HAP-1 (cell line): ENCODE results near the gene PTGER1.
"Not testable (repeated sequence)": the region's sequence is repeated elsewhere in the genome, so short reads cannot be mapped to it uniquely, and the experiment has no call there.

ENCODE experiments used
- DNase-seq, 2 experiments: peaks; one replicate each; pipeline ENCODE4 v3.0.0-alpha.2; 2016 to 2020; ENCODE audit warnings: low spot score in 2 of 2
- H3K27me3 ChIP-seq: fragments of 250-450 bp; sonication (Bioruptor Pico); 2 replicates; pipeline ENCODE4 v1.5.1; 2020; ENCODE audit warnings: low read depth, mild to moderate bottlenecking, moderate library complexity
- H3K36me3 ChIP-seq: fragments of 250-450 bp; sonication (Bioruptor Pico); replicated peaks from 2 replicates; pipeline ENCODE4 v1.5.1; 2020; ENCODE audit warnings: mild to moderate bottlenecking
- H3K4me1 ChIP-seq: fragments of 250-450 bp; sonication (Bioruptor Pico); 2 replicates; pipeline ENCODE4 v1.5.1; 2020; ENCODE audit warnings: mild to moderate bottlenecking
- H3K4me3 ChIP-seq: fragments of 250-450 bp; sonication (Bioruptor Pico); 2 replicates; pipeline ENCODE4 v1.5.1; 2020; ENCODE audit warnings: mild to moderate bottlenecking, moderate library complexity
- H3K9me3 ChIP-seq: fragments of 250-450 bp; sonication (Bioruptor Pico); 2 replicates; pipeline ENCODE4 v1.5.1; 2020; ENCODE audit warnings: mild to moderate bottlenecking, moderate library complexity
- in situ Hi-C: fragments of 300-500 bp; cut with MboI; formaldehyde crosslinking; loops from 3 replicates; pipeline ENCODE4 v1.14.3; 2020; ENCODE audit warnings: low sequenced_read_pairs, inconsistent platforms, mixed read lengths

PTGER1 gene

DNA sequence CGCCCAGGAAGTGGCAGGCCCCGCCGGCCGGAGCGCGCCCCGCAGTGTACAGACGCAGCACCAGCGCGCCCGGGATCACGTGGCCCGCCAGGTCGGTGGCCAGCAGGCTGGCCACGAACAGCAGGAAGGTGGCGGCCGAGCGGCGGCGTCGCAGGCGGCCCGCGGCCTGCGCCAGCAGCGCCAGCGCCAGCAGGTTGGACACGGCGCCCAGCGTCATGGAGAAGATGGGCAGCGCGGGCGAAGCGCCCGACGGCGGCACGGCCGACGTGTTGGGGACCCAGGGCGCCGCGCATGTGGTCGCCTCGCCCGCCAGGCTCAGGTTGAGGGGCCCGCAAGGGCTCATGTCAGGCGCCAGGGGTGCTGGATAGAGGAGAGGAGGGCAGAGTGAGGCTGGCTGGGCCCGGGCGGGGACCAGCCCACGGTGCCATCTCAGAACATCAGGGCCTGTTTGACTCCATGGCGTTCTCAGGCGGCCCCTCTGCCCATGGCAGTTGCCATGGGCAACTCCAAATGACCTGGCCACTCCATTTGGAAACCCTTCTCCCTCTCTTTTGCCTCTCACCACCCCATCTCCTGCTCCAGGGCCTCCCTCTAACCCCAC, 1.1 kb downstream of the PTGER1 start:
- no peaks in the 10 kb centered on the region for H3K27me3 ChIP-seq
- no peak for DNase-seq
- H3K4me3 ChIP-seq, result no peak overlapping the region
- peaks cover 24% of the 10 kb centered on the region for H3K36me3 ChIP-seq
- no peaks in the 10 kb centered on the region for H3K9me3 ChIP-seq
- in situ Hi-C loops, result no loop called here
- H3K4me1 ChIP-seq, result peaks cover 7% of the 10 kb centered on the region

DNA sequence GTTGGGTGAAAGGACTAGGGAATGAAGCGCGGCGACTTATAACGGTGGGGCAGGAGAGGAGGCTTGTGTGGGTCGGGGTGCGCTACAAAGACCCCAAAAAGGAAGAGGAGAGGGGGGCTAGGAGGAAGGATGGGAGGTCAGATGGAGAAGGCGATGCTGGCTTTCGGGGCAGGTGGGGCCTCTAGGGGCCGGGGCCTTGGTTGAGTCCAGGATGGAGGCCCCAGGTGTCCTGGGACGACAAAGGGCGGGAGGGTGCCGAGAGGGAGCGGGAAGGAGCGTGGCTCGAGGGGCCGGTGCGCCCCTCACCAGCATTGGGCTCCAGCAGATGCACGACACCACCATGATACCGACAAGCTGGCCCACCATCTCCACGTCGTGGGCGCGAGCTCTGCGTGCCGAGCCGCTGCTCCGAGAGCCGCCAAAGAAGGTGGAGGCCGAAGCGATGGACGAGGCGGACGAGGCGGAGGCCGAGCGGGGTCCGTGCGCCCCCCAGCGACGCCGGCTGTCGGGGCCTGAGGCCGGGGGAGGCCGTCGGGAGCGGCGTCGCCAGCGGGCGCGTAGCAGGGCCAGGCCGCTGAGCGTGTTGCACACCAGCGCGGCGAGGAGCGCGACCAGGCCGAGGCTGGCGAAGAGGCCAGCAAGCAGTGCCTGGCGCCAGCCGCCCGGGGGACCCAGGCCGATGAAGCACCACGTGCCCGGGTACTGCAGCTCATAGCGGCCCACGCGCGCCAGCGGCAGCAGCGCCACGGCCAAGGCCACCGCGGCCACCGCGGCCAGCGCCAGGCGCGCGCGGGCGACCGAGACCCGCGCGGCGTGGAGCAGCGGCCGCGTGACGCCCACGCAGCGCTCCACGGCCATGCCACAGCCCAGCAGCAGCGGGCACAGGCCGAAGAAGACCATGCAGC, 1.8 kb downstream of the PTGER1 start:
- no peak for DNase-seq
- in situ Hi-C loops, result no loop called here
- Histone ChIP-seq H3K9me3 (no peaks in the 10 kb centered on the region), H3K4me3 (no peak overlapping the region), H3K27me3 (no peaks in the 10 kb centered on the region), H3K4me1 (peaks cover 7% of the 10 kb centered on the region), H3K36me3 (peaks cover 19% of the 10 kb centered on the region)

DNA sequence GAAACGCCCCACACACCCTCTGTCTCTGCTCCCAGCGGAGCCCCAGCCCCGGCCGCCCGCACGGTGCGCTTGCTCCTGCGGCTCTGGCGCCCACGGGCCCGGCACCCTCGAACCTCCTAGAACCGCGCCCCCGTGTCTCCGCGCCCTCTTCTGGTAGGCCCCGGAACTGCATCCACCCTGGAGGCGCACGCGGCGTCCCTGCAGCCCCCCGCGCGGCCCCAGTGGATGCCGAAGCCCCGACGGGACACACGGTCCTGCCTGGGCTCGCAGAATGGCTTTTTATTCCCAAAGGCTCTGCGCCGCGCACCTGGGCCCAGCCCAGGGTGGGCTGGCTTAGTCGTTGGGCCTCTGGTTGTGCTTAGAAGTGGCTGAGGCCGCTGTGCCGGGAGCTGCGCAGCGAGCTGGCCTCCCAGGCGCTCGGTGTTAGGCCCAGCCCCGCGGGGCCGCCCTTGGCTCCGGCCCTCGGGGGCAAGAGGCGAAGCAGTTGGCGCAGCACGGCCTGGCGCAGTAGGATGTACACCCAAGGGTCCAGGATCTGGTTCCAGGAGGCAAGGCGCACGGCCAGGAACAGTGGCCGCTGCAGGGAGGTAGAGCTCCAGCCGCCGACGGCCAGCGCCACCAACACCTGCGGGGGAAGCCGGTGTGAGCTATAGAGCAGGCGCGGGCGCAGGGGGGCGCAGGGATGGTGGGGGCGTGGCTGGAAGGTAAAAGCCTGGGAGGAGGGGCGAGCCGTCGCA, 2.8 kb downstream of the PTGER1 start:
- Histone ChIP-seq H3K4me1 (peaks cover 7% of the 10 kb centered on the region), H3K36me3 (peaks cover 18% of the 10 kb centered on the region), H3K4me3 (no peak overlapping the region), H3K27me3 (no peaks in the 10 kb centered on the region), H3K9me3 (no peaks in the 10 kb centered on the region)
- in situ Hi-C loops, result no loop called here
- peak; percentile 22 to 91 for DNase-seq

DNA sequence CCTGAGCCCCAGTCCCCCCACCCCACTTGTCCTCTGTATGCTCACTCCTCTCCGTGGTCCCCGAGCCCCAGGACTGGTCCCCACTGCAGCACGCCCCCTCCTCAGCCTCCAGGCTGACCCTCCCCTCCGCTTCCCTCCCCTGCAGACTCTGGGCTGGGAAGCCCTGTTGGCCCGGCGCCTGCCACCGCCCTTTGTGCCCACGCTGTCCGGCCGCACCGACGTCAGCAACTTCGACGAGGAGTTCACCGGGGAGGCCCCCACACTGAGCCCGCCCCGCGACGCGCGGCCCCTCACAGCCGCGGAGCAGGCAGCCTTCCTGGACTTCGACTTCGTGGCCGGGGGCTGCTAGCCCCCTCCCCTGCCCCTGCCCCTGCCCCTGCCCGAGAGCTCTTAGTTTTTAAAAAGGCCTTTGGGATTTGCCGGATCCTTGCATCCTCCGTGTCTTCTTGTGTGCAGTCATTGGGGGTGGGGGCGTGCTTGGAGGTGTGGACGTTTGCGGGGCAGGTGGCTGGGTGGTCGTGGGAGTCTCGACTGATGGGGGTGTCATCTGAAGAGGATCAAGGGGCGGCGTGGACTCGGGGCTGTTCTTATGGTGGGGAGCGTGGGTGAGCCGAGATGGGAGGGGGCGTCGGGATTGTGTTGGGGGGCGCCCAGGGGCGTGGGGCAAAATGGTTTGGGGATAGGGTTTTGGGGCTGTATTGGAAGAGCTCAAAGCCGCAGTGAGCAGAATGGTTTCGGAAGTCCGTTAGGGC, 3.5 kb downstream of the PTGER1 start:
- no peak for DNase-seq
- H3K4me3 ChIP-seq, result no peak overlapping the region
- H3K4me1 ChIP-seq, result peaks cover 7% of the 10 kb centered on the region
- H3K9me3 ChIP-seq, result no peaks in the 10 kb centered on the region
- in situ Hi-C loops, result no loop called here
- H3K36me3 ChIP-seq, result peaks cover 21% of the 10 kb centered on the region
- no peaks in the 10 kb centered on the region for H3K27me3 ChIP-seq

DNA sequence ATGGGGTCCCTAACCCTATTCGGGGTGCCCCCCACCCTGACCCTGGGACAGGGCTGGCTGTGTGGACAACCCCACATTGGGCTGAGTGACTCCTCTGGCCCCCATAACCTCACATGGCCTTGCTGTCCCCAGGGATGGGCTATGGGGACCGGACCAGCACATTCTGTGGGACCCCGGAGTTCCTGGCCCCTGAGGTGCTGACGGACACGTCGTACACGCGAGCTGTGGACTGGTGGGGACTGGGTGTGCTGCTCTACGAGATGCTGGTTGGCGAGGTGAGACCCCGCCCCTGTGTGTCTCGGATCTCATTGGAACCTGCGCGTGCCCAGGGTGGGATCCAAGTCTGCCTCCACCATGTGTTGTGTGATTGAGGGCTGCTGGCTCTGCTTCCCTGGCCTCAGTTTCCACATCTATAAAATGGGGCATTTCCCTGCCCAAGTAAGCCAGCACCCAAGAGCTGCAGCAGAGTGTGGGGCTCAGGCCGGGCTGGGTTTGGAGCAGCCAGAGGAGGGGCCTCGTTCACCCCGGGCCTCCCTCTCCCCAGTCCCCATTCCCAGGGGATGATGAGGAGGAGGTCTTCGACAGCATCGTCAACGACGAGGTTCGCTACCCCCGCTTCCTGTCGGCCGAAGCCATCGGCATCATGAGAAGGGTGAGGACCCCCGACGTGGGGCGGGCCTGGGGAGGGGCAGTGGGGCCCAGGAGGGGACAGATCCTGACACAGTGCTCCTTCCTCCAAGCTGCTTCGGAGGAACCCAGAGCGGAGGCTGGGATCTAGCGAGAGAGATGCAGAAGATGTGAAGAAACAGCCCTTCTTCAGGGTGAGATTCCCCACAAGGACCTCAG, 4.9 kb downstream of the PTGER1 start:
- H3K4me1 ChIP-seq, result peaks cover 5% of the 10 kb centered on the region
- in situ Hi-C loops, result no loop called here
- DNase-seq, result no peak
- peaks cover 30% of the 10 kb centered on the region for H3K36me3 ChIP-seq
- H3K4me3 ChIP-seq, result no peak overlapping the region
- no peaks in the 10 kb centered on the region for H3K27me3 ChIP-seq
- H3K9me3 ChIP-seq, result no peaks in the 10 kb centered on the region

DNA sequence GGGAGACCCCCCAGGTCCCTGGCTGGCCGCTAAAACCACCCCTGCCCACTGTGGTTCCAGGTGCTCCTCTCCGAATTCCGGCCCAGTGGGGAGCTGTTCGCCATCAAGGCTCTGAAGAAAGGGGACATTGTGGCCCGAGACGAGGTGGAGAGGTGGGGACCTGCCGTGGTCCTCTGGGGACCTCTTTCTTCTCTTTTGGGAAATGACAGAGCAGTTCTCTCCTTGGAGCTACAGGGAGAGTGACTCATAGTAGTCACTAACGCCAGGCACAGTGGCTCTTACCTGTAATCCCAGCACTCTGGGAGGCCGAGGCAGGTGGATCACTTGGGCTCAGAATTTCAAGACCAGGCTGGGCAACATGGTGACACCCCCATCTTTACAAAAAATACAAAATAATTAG, 7.3 kb downstream of the PTGER1 start:
- Histone ChIP-seq H3K4me3 (no peak overlapping the region), H3K27me3 (no peaks in the 10 kb centered on the region), H3K4me1 (peaks cover 5% of the 10 kb centered on the region), H3K9me3 (no peaks in the 10 kb centered on the region), H3K36me3 (peaks cover 52% of the 10 kb centered on the region)
- DNase-seq, result no peak
- in situ Hi-C loops, result no loop called here

DNA sequence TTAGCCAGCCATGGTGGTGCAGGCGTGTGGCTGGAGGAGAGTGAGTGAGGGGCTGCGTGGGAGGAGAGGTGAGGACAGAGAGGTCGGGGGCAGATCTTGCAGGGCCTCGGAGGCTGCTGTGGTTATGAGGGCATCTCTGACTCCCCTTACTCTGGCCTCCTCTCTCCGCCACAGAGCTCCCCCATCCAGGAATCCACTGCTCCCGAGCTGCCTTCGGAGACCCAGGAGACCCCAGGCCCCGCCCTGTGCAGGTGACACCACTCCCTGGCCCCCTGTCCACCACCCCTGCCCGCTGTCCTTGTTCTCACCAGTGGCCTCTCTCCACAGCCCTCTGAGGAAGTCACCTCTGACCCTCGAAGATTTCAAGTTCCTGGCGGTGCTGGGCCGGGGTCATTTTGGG, 7.8 kb downstream of the PTGER1 start:
- peaks cover 4% of the 10 kb centered on the region for H3K4me1 ChIP-seq
- DNase-seq, result no peak
- no peaks in the 10 kb centered on the region for H3K9me3 ChIP-seq
- in situ Hi-C loops, result no loop called here
- no peak overlapping the region for H3K4me3 ChIP-seq
- no peaks in the 10 kb centered on the region for H3K27me3 ChIP-seq
- H3K36me3 ChIP-seq, result peaks cover 55% of the 10 kb centered on the region

DNA sequence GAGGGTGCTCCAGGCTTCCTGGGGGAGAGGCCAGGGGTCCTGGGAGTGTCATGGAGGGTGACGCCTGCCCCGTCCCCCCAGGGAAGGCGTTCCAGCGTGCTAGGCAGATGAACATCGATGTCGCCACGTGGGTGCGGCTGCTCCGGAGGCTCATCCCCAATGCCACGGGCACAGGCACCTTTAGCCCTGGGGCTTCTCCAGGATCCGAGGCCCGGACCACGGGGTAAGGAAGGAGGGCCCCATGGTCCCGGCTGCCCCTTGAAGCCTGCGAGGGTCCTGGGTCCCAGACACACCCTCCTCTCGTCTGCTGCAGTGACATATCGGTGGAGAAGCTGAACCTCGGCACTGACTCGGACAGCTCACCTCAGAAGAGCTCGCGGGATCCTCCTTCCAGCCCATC, 11.4 kb downstream of the PTGER1 start:
- Histone ChIP-seq H3K27me3 (no peaks in the 10 kb centered on the region), H3K4me1 (no peaks in the 10 kb centered on the region), H3K9me3 (no peaks in the 10 kb centered on the region), H3K4me3 (no peak overlapping the region), H3K36me3 (peaks cover 60% of the 10 kb centered on the region)
- in situ Hi-C loops, result no loop called here
- no peak for DNase-seq

DNA sequence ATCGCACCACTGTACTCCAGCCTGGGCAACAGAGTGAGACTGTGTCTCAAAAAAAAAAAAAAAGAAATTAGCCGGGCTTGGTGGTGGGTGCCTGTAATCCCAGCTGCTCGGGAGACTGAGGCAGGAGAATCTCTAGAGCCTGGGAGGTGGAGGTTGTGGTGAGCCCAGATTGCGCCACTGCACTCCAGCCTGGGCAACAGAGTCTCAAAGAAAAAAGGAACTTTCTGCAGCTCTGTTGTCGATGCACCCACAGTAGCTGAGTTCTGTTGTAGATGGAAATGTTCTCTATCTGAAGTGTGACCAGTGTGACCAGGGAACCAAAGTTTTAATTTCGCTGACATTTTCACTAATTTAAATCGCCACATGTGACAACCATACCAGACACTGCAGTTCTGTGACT, 12.8 kb downstream of the PTGER1 start:
- in situ Hi-C loops, DNase-seq, H3K4me3 ChIP-seq, H3K27me3 ChIP-seq, H3K4me1 ChIP-seq, H3K9me3 ChIP-seq: not testable (repeated sequence)
- peaks cover 57% of the 10 kb centered on the region for H3K36me3 ChIP-seq

DNA sequence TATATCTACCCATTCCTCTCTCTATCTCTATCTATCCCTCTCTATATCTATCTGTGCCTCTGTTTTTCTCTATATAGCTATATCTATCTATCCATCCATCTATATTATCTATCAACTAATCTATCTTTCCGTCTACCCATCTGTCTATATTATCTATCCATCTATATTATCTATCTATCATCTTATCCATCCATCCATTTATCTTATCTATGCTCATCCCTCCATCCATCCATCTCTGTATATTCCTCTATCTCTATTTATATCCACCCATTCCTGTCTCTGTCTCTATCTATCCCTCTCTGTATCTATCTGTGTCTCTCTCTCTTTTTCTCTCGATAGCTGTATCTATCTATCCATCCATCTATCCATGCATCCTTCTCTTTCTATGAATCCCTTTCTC, 14.2 kb downstream of the PTGER1 start:
- no peaks in the 10 kb centered on the region for H3K9me3 ChIP-seq
- H3K4me3 ChIP-seq, result no peak overlapping the region
- in situ Hi-C loops, result no loop called here
- no peak for DNase-seq
- peaks cover 51% of the 10 kb centered on the region for H3K36me3 ChIP-seq
- H3K27me3 ChIP-seq, result no peaks in the 10 kb centered on the region
- no peaks in the 10 kb centered on the region for H3K4me1 ChIP-seq

DNA sequence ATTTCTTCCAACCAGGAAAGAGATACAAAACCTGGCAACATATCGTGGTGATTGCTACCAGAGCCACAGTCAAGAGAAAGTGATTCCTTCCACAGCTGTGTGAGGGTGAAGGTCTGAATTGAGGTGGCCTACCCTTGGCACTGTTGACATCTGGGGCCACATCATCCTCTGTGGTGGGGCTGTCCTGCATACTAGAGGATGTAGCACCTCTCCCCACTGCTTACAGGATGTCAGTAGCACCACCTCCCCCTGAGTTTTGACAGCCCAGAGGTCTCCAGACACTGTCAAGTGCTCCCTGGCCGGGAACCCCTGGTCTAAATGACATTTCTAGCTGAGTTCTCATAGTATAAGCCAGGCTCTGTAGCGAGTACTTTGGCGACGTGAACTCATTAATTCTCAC, 15.5 kb downstream of the PTGER1 start:
- no peak overlapping the region for H3K4me3 ChIP-seq
- peaks cover 44% of the 10 kb centered on the region for H3K36me3 ChIP-seq
- H3K4me1 ChIP-seq, result no peaks in the 10 kb centered on the region
- H3K9me3 ChIP-seq, result no peaks in the 10 kb centered on the region
- no peak for DNase-seq
- H3K27me3 ChIP-seq, result no peaks in the 10 kb centered on the region
- in situ Hi-C loops, result no loop called here

DNA sequence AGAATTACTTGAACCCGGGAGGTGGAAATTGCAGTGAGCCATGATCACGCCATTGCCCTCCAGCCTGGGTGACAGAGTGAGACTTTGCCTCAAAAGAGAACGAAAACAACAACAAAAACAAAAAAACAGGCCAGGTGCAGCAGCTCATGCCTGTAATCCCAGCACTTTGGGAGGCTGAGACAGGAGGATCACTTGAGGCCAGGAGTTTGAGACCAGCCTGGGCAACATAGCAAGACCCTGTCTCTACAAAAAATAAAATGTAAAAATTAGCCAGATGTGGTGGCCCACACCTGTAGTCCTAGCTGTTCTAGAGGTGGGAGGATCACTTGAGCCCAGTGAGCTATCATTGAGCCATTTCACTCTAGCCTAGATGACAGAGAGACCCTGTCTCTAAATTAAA, 22.9 kb downstream of the PTGER1 start:
- DNase-seq, H3K27me3 ChIP-seq, H3K4me1 ChIP-seq, H3K9me3 ChIP-seq, in situ Hi-C loops, H3K4me3 ChIP-seq: not testable (repeated sequence)
- peaks cover 51% of the 10 kb centered on the region for H3K36me3 ChIP-seq

DNA sequence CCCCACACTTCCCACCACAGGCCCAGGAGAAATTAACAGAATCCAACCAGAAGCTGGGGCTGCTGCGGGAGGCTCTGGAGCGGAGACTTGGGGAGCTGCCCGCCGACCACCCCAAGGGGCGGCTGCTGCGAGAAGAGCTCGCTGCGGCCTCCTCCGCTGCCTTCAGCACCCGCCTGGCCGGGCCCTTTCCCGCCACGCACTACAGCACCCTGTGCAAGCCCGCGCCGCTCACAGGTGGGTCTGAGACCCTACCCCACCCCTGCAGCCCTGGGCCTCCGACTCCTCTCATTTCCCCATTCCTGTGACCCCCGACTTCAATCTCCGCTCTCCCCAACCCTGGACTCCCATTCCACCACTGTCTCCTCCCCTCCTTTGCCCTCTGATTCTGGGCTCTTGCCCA, 24.3 kb downstream of the PTGER1 start:
- no peaks in the 10 kb centered on the region for H3K27me3 ChIP-seq
- in situ Hi-C loops, result no loop called here
- no peak overlapping the region for H3K4me3 ChIP-seq
- peaks cover 65% of the 10 kb centered on the region for H3K36me3 ChIP-seq
- H3K4me1 ChIP-seq, result no peaks in the 10 kb centered on the region
- DNase-seq, result no peak
- H3K9me3 ChIP-seq, result no peaks in the 10 kb centered on the region
